ENCODE measurements around the gene TPSAB1. TPM values are rescaled to one million over a fixed set of nuclear protein-coding genes. Genes with fewer than 3 reads are reported as not detected.
"Not testable (repeated sequence)": the region's sequence is repeated elsewhere in the genome, so short reads cannot be mapped to it uniquely, and the experiment has no call there.

TPSAB1 gene
- total RNA-seq, 1 experiment from 2014 or later, result not detected

- no peak overlapping the region for H3K4me3 Mint-ChIP-seq (ENCODE audit: unreplicated experiment)
- DNase-seq (ENCODE audit: unreplicated experiment), result no peak
- no TSS peak for BruUV-seq (replicated peaks)
- TF ChIP-seq CTCF (IDR thresholded peaks at IDR 0.05; ENCODE audit: unreplicated experiment), result no peak
- H3K9me3 Mint-ChIP-seq (ENCODE audit: unreplicated experiment), result no peaks in the 10 kb centered on the region
- no peak overlapping the region for H3K27ac Mint-ChIP-seq (ENCODE audit: low read depth, unreplicated experiment)
- H3K27me3 Mint-ChIP-seq (ENCODE audit: insufficient read depth, unreplicated experiment), result no peaks in the 10 kb centered on the region
- CTCF ChIA-PET, result no interaction called here
- no peaks in the 10 kb centered on the region for H3K4me1 Mint-ChIP-seq (ENCODE audit: insufficient read depth, unreplicated experiment)
- no peaks in the 10 kb centered on the region for H3K36me3 Mint-ChIP-seq (ENCODE audit: insufficient read depth, unreplicated experiment)
- POLR2A ChIA-PET, result no interaction called here
- intact Hi-C loops (cut with micrococcal nuclease), result no loop called here
These were observed 4.4 kb downstream of the TPSAB1 start for GRCh38 chr16:1244881-1245280.

- TF ChIP-seq CTCF (IDR thresholded peaks at IDR 0.05; ENCODE audit: unreplicated experiment), result no peak
- Mint-ChIP-seq H3K27ac (ENCODE audit: low read depth, unreplicated experiment) (no peak overlapping the region), H3K36me3 (ENCODE audit: insufficient read depth, unreplicated experiment) (no peaks in the 10 kb centered on the region), H3K27me3 (ENCODE audit: insufficient read depth, unreplicated experiment) (no peaks in the 10 kb centered on the region), H3K9me3 (ENCODE audit: unreplicated experiment) (no peaks in the 10 kb centered on the region), H3K4me3 (ENCODE audit: unreplicated experiment) (no peak overlapping the region), H3K4me1 (ENCODE audit: insufficient read depth, unreplicated experiment) (no peaks in the 10 kb centered on the region)
- intact Hi-C loops (cut with micrococcal nuclease), result no loop called here
- DNase-seq (ENCODE audit: unreplicated experiment), result no peak
- POLR2A ChIA-PET, result no interaction called here
- BruUV-seq (replicated peaks), result no TSS peak
- CTCF ChIA-PET, result no interaction called here
These were observed 5.0 kb downstream of the TPSAB1 start for GRCh38 chr16:1245452-1246020.

GRCh38 chr16:1247903-1248537 is 7.5 kb downstream of the TPSAB1 start:
- H3K36me3 Mint-ChIP-seq (ENCODE audit: insufficient read depth, unreplicated experiment); H3K9me3 Mint-ChIP-seq (ENCODE audit: unreplicated experiment); DNase-seq (ENCODE audit: unreplicated experiment); intact Hi-C loops (cut with micrococcal nuclease); BruUV-seq (replicated peaks); CTCF ChIA-PET; H3K4me1 Mint-ChIP-seq (ENCODE audit: insufficient read depth, unreplicated experiment); H3K27me3 Mint-ChIP-seq (ENCODE audit: insufficient read depth, unreplicated experiment); H3K4me3 Mint-ChIP-seq (ENCODE audit: unreplicated experiment); POLR2A ChIA-PET; H3K27ac Mint-ChIP-seq (ENCODE audit: low read depth, unreplicated experiment): not testable (repeated sequence)

- POLR2A ChIA-PET; H3K9me3 Mint-ChIP-seq (ENCODE audit: unreplicated experiment); H3K4me1 Mint-ChIP-seq (ENCODE audit: insufficient read depth, unreplicated experiment); H3K27ac Mint-ChIP-seq (ENCODE audit: low read depth, unreplicated experiment); H3K36me3 Mint-ChIP-seq (ENCODE audit: insufficient read depth, unreplicated experiment); H3K27me3 Mint-ChIP-seq (ENCODE audit: insufficient read depth, unreplicated experiment); H3K4me3 Mint-ChIP-seq (ENCODE audit: unreplicated experiment); intact Hi-C loops (cut with micrococcal nuclease); DNase-seq (ENCODE audit: unreplicated experiment); BruUV-seq (replicated peaks); CTCF ChIA-PET: not testable (repeated sequence)
These were observed 8.7 kb downstream of the TPSAB1 start for GRCh38 chr16:1249031-1249755.

- intact Hi-C loops (cut with micrococcal nuclease); H3K27me3 Mint-ChIP-seq (ENCODE audit: insufficient read depth, unreplicated experiment); H3K9me3 Mint-ChIP-seq (ENCODE audit: unreplicated experiment); POLR2A ChIA-PET; CTCF ChIA-PET; H3K36me3 Mint-ChIP-seq (ENCODE audit: insufficient read depth, unreplicated experiment); BruUV-seq (replicated peaks); H3K4me1 Mint-ChIP-seq (ENCODE audit: insufficient read depth, unreplicated experiment); DNase-seq (ENCODE audit: unreplicated experiment); H3K4me3 Mint-ChIP-seq (ENCODE audit: unreplicated experiment); H3K27ac Mint-ChIP-seq (ENCODE audit: low read depth, unreplicated experiment): not testable (repeated sequence)
These were observed 13.3 kb downstream of the TPSAB1 start for GRCh38 chr16:1253701-1254364.

GRCh38 chr16:1254821-1255220 is 14.3 kb downstream of the TPSAB1 start:
- POLR2A ChIA-PET; H3K9me3 Mint-ChIP-seq (ENCODE audit: unreplicated experiment); BruUV-seq (replicated peaks); intact Hi-C loops (cut with micrococcal nuclease); DNase-seq (ENCODE audit: unreplicated experiment); H3K27ac Mint-ChIP-seq (ENCODE audit: low read depth, unreplicated experiment); H3K4me3 Mint-ChIP-seq (ENCODE audit: unreplicated experiment); H3K36me3 Mint-ChIP-seq (ENCODE audit: insufficient read depth, unreplicated experiment); H3K4me1 Mint-ChIP-seq (ENCODE audit: insufficient read depth, unreplicated experiment); CTCF ChIA-PET: not testable (repeated sequence)
- H3K27me3 Mint-ChIP-seq (ENCODE audit: insufficient read depth, unreplicated experiment), result peaks cover 16% of the 10 kb centered on the region

- peaks cover 22% of the 10 kb centered on the region for H3K27me3 Mint-ChIP-seq (ENCODE audit: insufficient read depth, unreplicated experiment)
- POLR2A ChIA-PET, result interaction anchor here (0.6 kb wide), 1 partner anchor 34 kb away, joined by 4 read pairs; no protein-coding TSS in a partner anchor
- H3K36me3 Mint-ChIP-seq (ENCODE audit: insufficient read depth, unreplicated experiment); H3K4me3 Mint-ChIP-seq (ENCODE audit: unreplicated experiment); DNase-seq (ENCODE audit: unreplicated experiment); H3K9me3 Mint-ChIP-seq (ENCODE audit: unreplicated experiment); intact Hi-C loops (cut with micrococcal nuclease); BruUV-seq (replicated peaks); H3K4me1 Mint-ChIP-seq (ENCODE audit: insufficient read depth, unreplicated experiment); H3K27ac Mint-ChIP-seq (ENCODE audit: low read depth, unreplicated experiment); CTCF ChIA-PET: not testable (repeated sequence)
These were observed 15.0 kb downstream of the TPSAB1 start, which contains the start of gene TPSD1 for GRCh38 chr16:1255276-1256122. TPSD1 (plus strand) TSS chr16:1256069; CDS start chr16:1256281, 212 bp downstream.

Measured in MCF 10A (cell line).